Smooth muscle cell (in vitro differentiated cells): ENCODE measurements around the gene TMEM128. TPM values are rescaled to one million over a fixed set of nuclear protein-coding genes. Genes with fewer than 3 reads are reported as not detected.

ENCODE experiments used
- DNase-seq: peaks from one replicate; lab custom pipeline; 2025; ENCODE audit not compliant: unreplicated experiment; lab: John Stamatoyannopoulos, UW
- H2AFZ ChIP-seq: fragments of 200-600 bp; sonication (generic); 2 replicates; pipeline ENCODE4 v1.6.0; 2016; ENCODE audit warnings: antibody characterized with exemption, low read depth, mild to moderate bottlenecking
- H3F3A ChIP-seq: fragments of 200-600 bp; sonication (generic); 2 replicates; pipeline ENCODE4 v1.6.0; 2017; ENCODE audit warnings: antibody characterized with exemption, low read depth
- H3K27ac ChIP-seq: fragments of 200-600 bp; sonication (generic); 2 replicates; pipeline ENCODE4 v1.5.1; 2016; ENCODE audit warnings: low read depth, mild to moderate bottlenecking
- H3K27me3 ChIP-seq: fragments of 200-600 bp; sonication (generic); 2 replicates; pipeline ENCODE4 v1.6.1; 2016; ENCODE audit warnings: low read depth, mild to moderate bottlenecking
- H3K36me3 ChIP-seq: fragments of 200-600 bp; sonication (generic); 2 replicates; pipeline ENCODE4 v1.5.1; 2016; ENCODE audit warnings: low read depth
- H3K4me1 ChIP-seq: fragments of 200-600 bp; sonication (generic); 2 replicates; pipeline ENCODE4 v1.5.1; 2016; ENCODE audit warnings: low read depth
- H3K4me2 ChIP-seq: fragments of 200-600 bp; sonication (generic); 2 replicates; pipeline ENCODE4 v1.6.0; 2016; ENCODE audit warnings: mild to moderate bottlenecking
- H3K4me3 ChIP-seq: fragments of 200-600 bp; sonication (generic); 2 replicates; pipeline ENCODE4 v1.5.1; 2016; ENCODE audit warnings: mild to moderate bottlenecking
- H3K79me2 ChIP-seq: fragments of 200-600 bp; sonication (generic); 2 replicates; pipeline ENCODE4 v1.6.0; 2016; ENCODE audit warnings: low read depth, mild to moderate bottlenecking
- H3K9ac ChIP-seq: fragments of 200-600 bp; sonication (generic); 2 replicates; pipeline ENCODE4 v1.6.0; 2016; ENCODE audit warnings: low read depth
- H3K9me3 ChIP-seq: fragments of 200-600 bp; sonication (generic); replicated peaks from 2 replicates; pipeline ENCODE4 v1.5.1; 2016; ENCODE audit warnings: low read depth
- H4K20me1 ChIP-seq: fragments of 200-600 bp; sonication (generic); 2 replicates; pipeline ENCODE4 v1.6.0; 2016; ENCODE audit warnings: low read depth
- WGBS: methylation state at CpG from one replicate; pipeline ENCODE4 v1.1.7; 2016; ENCODE audit warnings: low lambda C conversion rate; 5-methylcytosine and 5-hydroxymethylcytosine counted together
- polyA plus RNA-seq: library from polyadenylated mRNA; unstranded; fragments of >200 nt; fragmentation: Nextera tagmentation; extraction: Ambion mirVana; gene quantifications from 2 replicates; pipeline ENCODE4 v1.2.1, GENCODE V29; 2016
- total RNA-seq: library from RNA; depleted of rRNA; stranded (reverse); fragments of >200 nt; gene quantifications from 2 replicates; pipeline ENCODE4 v1.2.3, GENCODE V29; 2014
- TF ChIP-seq, protein P1 (sequence below): fragments of 200-600 bp; sonication (generic); IDR thresholded peaks from 2 replicates; pipeline ENCODE4 v1.5.1; 2017; ENCODE audit warnings: borderline replicate concordance, mild to moderate bottlenecking, antibody characterized with exemption; ENCODE audit not compliant: insufficient read depth, poor library complexity, severe bottlenecking

TMEM128 gene
- total and polyA plus RNA-seq, 2 experiments from 2014 or later: 44.2 to 45.4 TPM

DNA sequence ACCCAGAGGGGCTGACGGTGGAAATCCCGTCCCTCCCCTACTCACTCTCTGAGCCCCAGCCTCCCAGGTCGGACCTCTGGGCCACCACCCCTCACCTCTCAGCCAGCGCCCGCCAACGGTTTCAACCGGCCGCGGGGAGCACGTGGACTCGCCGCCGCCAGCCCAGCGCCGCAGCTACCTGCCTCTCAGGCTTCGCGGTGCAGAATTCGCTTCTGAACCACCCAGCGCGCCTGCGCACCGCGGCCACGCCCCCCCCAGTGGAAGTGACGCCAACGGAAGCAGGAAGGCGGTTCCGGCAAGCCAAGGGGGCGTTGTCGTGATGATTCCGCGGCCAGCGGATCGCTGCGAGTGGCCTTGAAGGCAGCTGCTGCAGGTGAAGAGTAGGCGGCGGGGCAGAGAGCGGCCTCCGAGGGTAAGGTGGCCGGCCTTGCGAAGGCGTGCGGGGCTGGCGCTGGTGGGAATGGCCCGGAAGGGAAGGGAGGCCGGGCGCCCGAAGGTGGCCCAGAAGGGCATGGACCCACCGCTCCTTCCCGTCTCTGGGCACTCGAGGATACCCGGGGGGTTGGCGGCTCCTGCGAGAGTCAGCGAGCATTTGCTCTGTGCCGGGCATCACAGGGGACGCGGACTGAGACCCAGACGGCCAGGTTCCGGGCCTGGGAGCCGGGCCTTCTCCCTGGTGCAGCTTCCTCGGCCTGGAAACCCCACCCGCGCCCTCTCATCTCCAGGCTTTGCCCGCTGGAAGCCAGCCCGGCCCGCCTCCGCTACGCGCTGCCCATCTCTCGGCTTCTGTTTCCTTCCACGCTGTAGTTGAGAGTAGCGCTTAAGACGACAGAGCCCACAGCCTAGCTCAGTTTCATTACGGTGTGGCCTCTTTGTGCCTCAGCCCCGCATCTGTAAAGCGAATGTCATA, 42.2 kb upstream of the TMEM128 start, which contains the start of the genes LYAR and ZBTB49:
Gene LYAR (minus strand): TSS at position 214 of the 910 bp plus-strand sequence. CDS start 6,412 bp downstream, outside the sequence.
Gene ZBTB49 (plus strand): TSS at position 311 of the 910 bp plus-strand sequence. CDS start 9,695 bp downstream, outside the sequence.
- Histone ChIP-seq H3K4me2 (peak within 1 kb of the TSS; percentile 89), H3K27ac (peak within 1 kb of the TSS; percentile 27), H3K9ac (peak within 1 kb of the TSS; percentile 63), H3K4me3 (peak within 1 kb of the TSS; percentile 86), H3K4me1 (peaks cover 6% of the 10 kb centered on the region), H3F3A (no peaks in the 10 kb centered on the region), H3K9me3 (no peaks in the 10 kb centered on the region), H3K79me2 (peaks cover 70% of the 10 kb centered on the region), H3K36me3 (no peaks in the 10 kb centered on the region), H2AFZ (peak within 1 kb of the TSS; percentile 93), H4K20me1 (peaks cover 6% of the 10 kb centered on the region), H3K27me3 (no peaks in the 10 kb centered on the region)
- under 1% methylated on average over 75 of the region's 77 CpGs for WGBS
- peak; percentile 89 for DNase-seq
- TF ChIP-seq, protein P1, sequence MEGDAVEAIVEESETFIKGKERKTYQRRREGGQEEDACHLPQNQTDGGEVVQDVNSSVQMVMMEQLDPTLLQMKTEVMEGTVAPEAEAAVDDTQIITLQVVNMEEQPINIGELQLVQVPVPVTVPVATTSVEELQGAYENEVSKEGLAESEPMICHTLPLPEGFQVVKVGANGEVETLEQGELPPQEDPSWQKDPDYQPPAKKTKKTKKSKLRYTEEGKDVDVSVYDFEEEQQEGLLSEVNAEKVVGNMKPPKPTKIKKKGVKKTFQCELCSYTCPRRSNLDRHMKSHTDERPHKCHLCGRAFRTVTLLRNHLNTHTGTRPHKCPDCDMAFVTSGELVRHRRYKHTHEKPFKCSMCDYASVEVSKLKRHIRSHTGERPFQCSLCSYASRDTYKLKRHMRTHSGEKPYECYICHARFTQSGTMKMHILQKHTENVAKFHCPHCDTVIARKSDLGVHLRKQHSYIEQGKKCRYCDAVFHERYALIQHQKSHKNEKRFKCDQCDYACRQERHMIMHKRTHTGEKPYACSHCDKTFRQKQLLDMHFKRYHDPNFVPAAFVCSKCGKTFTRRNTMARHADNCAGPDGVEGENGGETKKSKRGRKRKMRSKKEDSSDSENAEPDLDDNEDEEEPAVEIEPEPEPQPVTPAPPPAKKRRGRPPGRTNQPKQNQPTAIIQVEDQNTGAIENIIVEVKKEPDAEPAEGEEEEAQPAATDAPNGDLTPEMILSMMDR: no peak

DNA sequence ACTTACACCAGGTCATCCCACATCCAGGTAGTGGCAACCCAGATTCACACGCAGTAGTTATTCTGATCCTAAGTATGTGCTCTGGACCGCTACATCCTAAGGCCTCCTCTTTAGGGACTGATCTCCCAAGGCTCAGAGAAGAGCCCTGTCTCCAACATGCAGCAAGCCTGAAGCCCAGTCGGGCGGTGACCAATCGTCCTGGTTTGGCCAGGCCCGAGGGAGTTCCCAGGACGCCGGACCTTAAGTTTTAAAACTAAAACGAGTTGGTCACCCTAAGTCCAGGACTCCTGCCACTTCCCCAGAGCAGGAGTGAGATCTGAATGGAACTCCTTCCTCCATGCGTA, 41.5 kb upstream of the TMEM128 start:
- DNase-seq: no peak
- peak overlapping the region; percentile 86 for H3K4me3 ChIP-seq

DNA sequence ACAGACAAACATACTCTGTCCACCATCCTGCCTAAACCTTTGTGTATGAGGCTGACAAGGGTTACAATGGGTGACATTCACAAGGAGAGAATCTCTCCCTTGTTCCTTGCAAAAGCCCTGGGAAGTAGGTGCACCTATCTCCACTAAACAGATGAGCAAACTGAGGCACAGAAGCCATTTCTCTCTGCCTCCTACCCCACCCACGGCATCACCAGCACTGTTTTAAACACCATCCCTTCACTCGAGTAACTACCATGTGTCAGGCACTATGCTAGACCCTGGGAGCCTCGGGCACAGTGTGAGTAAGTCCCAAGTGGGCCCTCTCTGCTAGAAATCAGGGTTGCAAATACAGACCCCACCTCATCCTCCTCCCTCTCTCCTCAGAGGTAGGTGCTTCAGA, 41.0 kb upstream of the TMEM128 start:
- TF ChIP-seq, protein P1: no peak

More for the DNA sequence above, 41.5 kb upstream of the TMEM128 start:
- Histone ChIP-seq H3K9me3 (no peaks in the 10 kb centered on the region), H3F3A (no peaks in the 10 kb centered on the region), H2AFZ (peak overlapping the region; percentile 93), H3K4me1 (peaks cover 6% of the 10 kb centered on the region), H3K4me2 (peak overlapping the region; percentile 89), H3K27ac (peak overlapping the region; percentile 27), H4K20me1 (peaks cover 6% of the 10 kb centered on the region), H3K79me2 (peaks cover 67% of the 10 kb centered on the region), H3K27me3 (no peaks in the 10 kb centered on the region), H3K9ac (peak overlapping the region; percentile 63), H3K36me3 (no peaks in the 10 kb centered on the region)
- WGBS: 0% methylated on average over 10 of the region's 10 CpGs
- TF ChIP-seq, protein P1: no peak

More for the DNA sequence above, 41.0 kb upstream of the TMEM128 start:
- Histone ChIP-seq H3K79me2 (peaks cover 65% of the 10 kb centered on the region), H3K4me3 (peak overlapping the region; percentile 86), H3K9me3 (no peaks in the 10 kb centered on the region), H2AFZ (no peak overlapping the region), H3K36me3 (no peaks in the 10 kb centered on the region), H3K4me2 (peak overlapping the region; percentile 89), H3K27ac (no peak overlapping the region), H3F3A (no peaks in the 10 kb centered on the region), H3K9ac (peak overlapping the region; percentile 63), H3K27me3 (no peaks in the 10 kb centered on the region), H3K4me1 (peaks cover 6% of the 10 kb centered on the region), H4K20me1 (peaks cover 6% of the 10 kb centered on the region)
- 51% methylated on average over 3 of the region's 3 CpGs for WGBS
- no peak for DNase-seq
